Osteoblast (primary cell): ENCODE data around the gene PNN. TPM values are rescaled to one million over a fixed set of nuclear protein-coding genes. Genes with fewer than 3 reads are reported as not detected.

Experiments
- total RNA-seq: library from RNA; depleted of rRNA; stranded (reverse); fragments of >200 nt; gene quantifications from 2 replicates; pipeline ENCODE4 v1.2.3, GENCODE V29; 2012

Gene PNN
- total RNA-seq, 1 donor = 13.4 TPM

Other genes starting within 250 kb of the PNN start
- gene SEC23A, start 72.0 kb upstream of the PNN start, total RNA-seq = 322 and 326 TPM in 2 replicates
- 15.3 and 24.2 TPM in 2 replicates for gene GEMIN2, start 60.9 kb upstream of the PNN start, total RNA-seq
- gene TRAPPC6B, start 4.9 kb upstream of the PNN start, total RNA-seq = 25.6 and 26.8 TPM in 2 replicates
- gene MIA2, start 58.7 kb downstream of the PNN start, total RNA-seq = 25.0 and 25.3 TPM in 2 replicates